Upper lobe of right lung (tissue), 1 donor: ENCODE data around the gene PAN3. TPM values are rescaled to one million over a fixed set of nuclear protein-coding genes. Genes with fewer than 3 reads are reported as not detected.
A peak's percentile ranks its signal among the peaks of the same experiment; 100 is the strongest.

Experiments used
- ATAC-seq: fragments of 200-7000 bp; cut with Tn5 transposase; one replicate; pipeline ENCODE4 v1.9.1; 2020; ENCODE audit warnings: mild to moderate bottlenecking, moderate library complexity
- DNase-seq: peaks from one replicate; pipeline ENCODE4 v3.0.0-alpha.2; 2020
- H3K27ac ChIP-seq: fragments of 200-600 bp; one replicate; pipeline ENCODE4 v1.8.0; 2022
- H3K27me3 ChIP-seq: fragments of 200-600 bp; one replicate; pipeline ENCODE4 v1.8.0; 2022; ENCODE audit warnings: mild to moderate bottlenecking
- H3K36me3 ChIP-seq: fragments of 200-600 bp; one replicate; pipeline ENCODE4 v1.8.0; 2022
- H3K4me1 ChIP-seq: fragments of 200-600 bp; one replicate; pipeline ENCODE4 v1.8.0; 2022
- H3K4me3 ChIP-seq: fragments of 200-600 bp; one replicate; pipeline ENCODE4 v1.8.0; 2022; ENCODE audit warnings: mild to moderate bottlenecking
- H3K9me3 ChIP-seq: fragments of 200-600 bp; one replicate; pipeline ENCODE4 v1.8.0; 2022
- intact Hi-C: fragments of 100-400 bp; cut with DNase I; formaldehyde crosslinking; loops from one replicate; pipeline ENCODE4 v1.11.0; 2022
- total RNA-seq: library from RNA; stranded (reverse); fragmentation: NEBNext Ultra II Directional; extraction: Animal tissue kit (Norgen Biotek cat#: 25700); gene quantifications from one replicate; pipeline ENCODE4 v1.2.1, GENCODE V29; 2021
- TF ChIP-seq, protein P1 (sequence below): fragments of 200-600 bp; IDR thresholded peaks from one replicate; pipeline ENCODE4 v1.8.0; 2022; ENCODE audit warnings: antibody characterized with exemption
- donor health status: DM: no; HTN: yes; CAD: no; lungs with severe emphysema.

The PAN3 gene
- total RNA-seq, 1 donor from 2014 or later = 34.3 TPM

DNA sequence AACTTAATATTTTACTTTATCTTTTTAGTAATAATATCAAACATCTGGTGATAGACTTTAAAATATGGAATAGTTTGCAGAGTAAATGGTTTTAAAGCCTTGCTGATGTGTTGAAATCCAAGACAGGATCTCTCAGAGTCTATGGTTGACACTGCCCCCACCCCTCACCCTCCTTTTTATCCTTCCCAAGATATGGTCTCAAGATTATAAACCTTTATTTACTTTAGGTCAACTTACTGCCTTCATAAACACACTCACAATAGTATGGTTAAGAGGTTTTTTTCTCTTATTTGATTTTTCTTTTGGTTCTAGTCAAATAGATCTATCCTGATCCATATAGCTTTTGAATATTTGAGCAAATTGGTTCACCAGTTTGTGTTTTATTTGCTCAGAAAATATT, 39.0 kb downstream of the PAN3 start:
- H3K9me3 ChIP-seq = no peaks in the 10 kb centered on the region
- ATAC-seq (no peak), DNase-seq (no peak)
- intact Hi-C loops = no loop called here
- no peaks in the 10 kb centered on the region for H3K27me3 ChIP-seq
- H3K4me1 ChIP-seq = no peaks in the 10 kb centered on the region
- H3K36me3 ChIP-seq = peaks cover 22% of the 10 kb centered on the region
- TF ChIP-seq, protein P1, sequence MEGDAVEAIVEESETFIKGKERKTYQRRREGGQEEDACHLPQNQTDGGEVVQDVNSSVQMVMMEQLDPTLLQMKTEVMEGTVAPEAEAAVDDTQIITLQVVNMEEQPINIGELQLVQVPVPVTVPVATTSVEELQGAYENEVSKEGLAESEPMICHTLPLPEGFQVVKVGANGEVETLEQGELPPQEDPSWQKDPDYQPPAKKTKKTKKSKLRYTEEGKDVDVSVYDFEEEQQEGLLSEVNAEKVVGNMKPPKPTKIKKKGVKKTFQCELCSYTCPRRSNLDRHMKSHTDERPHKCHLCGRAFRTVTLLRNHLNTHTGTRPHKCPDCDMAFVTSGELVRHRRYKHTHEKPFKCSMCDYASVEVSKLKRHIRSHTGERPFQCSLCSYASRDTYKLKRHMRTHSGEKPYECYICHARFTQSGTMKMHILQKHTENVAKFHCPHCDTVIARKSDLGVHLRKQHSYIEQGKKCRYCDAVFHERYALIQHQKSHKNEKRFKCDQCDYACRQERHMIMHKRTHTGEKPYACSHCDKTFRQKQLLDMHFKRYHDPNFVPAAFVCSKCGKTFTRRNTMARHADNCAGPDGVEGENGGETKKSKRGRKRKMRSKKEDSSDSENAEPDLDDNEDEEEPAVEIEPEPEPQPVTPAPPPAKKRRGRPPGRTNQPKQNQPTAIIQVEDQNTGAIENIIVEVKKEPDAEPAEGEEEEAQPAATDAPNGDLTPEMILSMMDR = no peak
- H3K4me3 ChIP-seq = no peak overlapping the region
- no peak overlapping the region for H3K27ac ChIP-seq

- ATAC-seq = no peak
Observed at GRCh38 chr13:28177877-28178276, 39.5 kb downstream of the PAN3 start.

GRCh38 chr13:28179974-28180373, 41.6 kb downstream of the PAN3 start:
- Histone ChIP-seq H3K27me3 (no peaks in the 10 kb centered on the region), H3K4me3 (no peak overlapping the region), H3K4me1 (no peaks in the 10 kb centered on the region), H3K27ac (no peak overlapping the region), H3K36me3 (peaks cover 21% of the 10 kb centered on the region), H3K9me3 (no peaks in the 10 kb centered on the region)
- intact Hi-C loops = no loop called here
- TF ChIP-seq, protein P1 = no peak
- ATAC-seq = no peak
- no peak for DNase-seq

More at GRCh38 chr13:28177877-28178276, 39.5 kb downstream of the PAN3 start:
- H3K27me3 ChIP-seq = no peaks in the 10 kb centered on the region
- DNase-seq = no peak
- TF ChIP-seq, protein P1 = no peak
- H3K36me3 ChIP-seq = peaks cover 22% of the 10 kb centered on the region
- intact Hi-C loops = no loop called here
- H3K9me3 ChIP-seq = no peaks in the 10 kb centered on the region
- H3K27ac ChIP-seq = no peak overlapping the region
- H3K4me3 ChIP-seq = no peak overlapping the region
- no peaks in the 10 kb centered on the region for H3K4me1 ChIP-seq

DNA sequence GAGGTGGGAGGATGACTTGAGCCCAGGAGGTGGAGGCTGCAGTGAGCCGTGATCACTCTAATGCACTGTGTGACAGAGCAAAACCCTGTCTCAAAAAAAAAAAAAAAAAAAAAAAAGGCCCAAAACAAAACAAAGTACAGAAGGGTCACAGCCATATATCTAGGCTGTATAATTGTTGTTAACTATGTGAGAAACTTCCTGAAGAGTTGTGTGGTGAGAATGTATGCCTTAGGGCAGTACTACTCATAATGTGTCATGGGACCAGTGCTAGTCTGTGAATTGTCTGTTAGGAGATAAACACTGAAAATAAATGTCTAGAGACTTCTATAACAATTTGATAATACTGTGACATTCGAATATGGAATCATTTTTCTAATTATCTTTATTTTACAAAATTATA, 43.1 kb downstream of the PAN3 start:
- ATAC-seq = no peak
- H3K27ac ChIP-seq = no peak overlapping the region
- no peaks in the 10 kb centered on the region for H3K4me1 ChIP-seq
- intact Hi-C loops = no loop called here
- no peaks in the 10 kb centered on the region for H3K9me3 ChIP-seq
- H3K36me3 ChIP-seq = peaks cover 16% of the 10 kb centered on the region
- DNase-seq = no peak
- TF ChIP-seq, protein P1 = no peak
- no peak overlapping the region for H3K4me3 ChIP-seq
- H3K27me3 ChIP-seq = no peaks in the 10 kb centered on the region

DNA sequence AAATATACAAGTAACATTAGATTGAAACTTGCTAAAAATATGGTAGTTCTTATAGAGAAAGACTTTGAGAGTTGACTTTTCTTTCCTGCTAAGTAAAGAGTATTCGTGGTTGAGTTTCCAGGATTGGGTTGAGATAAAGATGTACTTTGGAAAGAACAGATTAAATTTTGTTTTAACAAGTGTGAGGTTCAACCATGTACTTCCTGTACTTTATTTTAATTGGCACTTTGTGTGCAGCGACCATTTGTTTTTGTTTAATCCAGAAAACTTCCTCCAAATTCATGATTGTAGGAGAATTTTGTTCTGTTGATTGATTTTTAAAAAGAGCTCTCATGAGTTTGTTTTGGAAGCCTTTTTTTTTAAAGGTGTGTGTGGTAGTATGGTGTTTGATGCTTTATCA, 46.9 kb downstream of the PAN3 start:
- peaks cover under 1% of the 10 kb centered on the region for H3K36me3 ChIP-seq
- no peaks in the 10 kb centered on the region for H3K4me1 ChIP-seq
- no peak overlapping the region for H3K27ac ChIP-seq
- no peaks in the 10 kb centered on the region for H3K9me3 ChIP-seq
- H3K4me3 ChIP-seq = no peak overlapping the region
- ATAC-seq = no peak
- intact Hi-C loops = no loop called here
- DNase-seq = no peak
- H3K27me3 ChIP-seq = no peaks in the 10 kb centered on the region
- TF ChIP-seq, protein P1 = no peak

DNA sequence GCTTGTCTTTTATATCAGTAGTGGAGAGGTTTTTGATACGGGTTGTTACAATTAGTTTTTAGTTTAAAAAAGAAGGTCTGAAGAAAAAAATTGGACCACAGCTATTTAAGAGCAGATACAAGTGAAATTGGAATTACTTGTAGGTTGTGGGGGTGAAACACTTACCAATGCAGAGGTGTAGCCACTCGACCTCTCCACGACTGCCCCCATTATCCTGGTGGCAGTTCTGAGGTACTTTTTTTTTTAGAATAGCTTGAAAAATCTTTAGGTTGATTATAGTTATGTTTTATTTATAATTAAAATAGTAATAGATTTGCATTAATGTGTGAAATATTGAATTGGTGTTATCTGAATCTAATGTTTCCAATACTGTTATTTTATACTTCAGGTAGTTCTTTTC, 60.7 kb downstream of the PAN3 start:
- DNase-seq (no peak), ATAC-seq (no peak)
- no peaks in the 10 kb centered on the region for H3K4me1 ChIP-seq
- no peak overlapping the region for H3K4me3 ChIP-seq
- H3K27ac ChIP-seq = no peak overlapping the region
- TF ChIP-seq, protein P1 = peak; percentile 5
- H3K36me3 ChIP-seq = peaks cover 23% of the 10 kb centered on the region
- H3K27me3 ChIP-seq = no peaks in the 10 kb centered on the region
- H3K9me3 ChIP-seq = no peaks in the 10 kb centered on the region
- intact Hi-C loops = no loop called here
